ENCODE measurements around the gene CDKN2AIPNL.

The CDKN2AIPNL gene

GRCh38 chr5:134355681-134356080 is 56.0 kb downstream of the CDKN2AIPNL start:
- no peak for DNase-seq (ENCODE audit: low read depth)
- in situ Hi-C loops (cut with HindIII; ENCODE audit: low sequenced_read_pairs), result no loop called here
- TF ChIP-seq CTCF (IDR thresholded peaks at IDR 0.05; ENCODE audit: low read depth, low read length, missing control alignments), result no peak
- no peak overlapping the region for H3K4me3 ChIP-seq (ENCODE audit: low read depth, low read length)
